Activated naive CD8-positive, alpha-beta T cell (primary cell): Measurements from ENCODE around the gene C1orf216.
"Not testable (repeated sequence)": the region's sequence is repeated elsewhere in the genome, so short reads cannot be mapped to it uniquely, and the experiment has no call there.

Source experiments
- H3K27ac Mint-ChIP-seq: one replicate; pipeline ENCODE4 v1.8.0; 2021; ENCODE audit warnings: mixed read lengths
- H3K27me3 Mint-ChIP-seq: one replicate; pipeline ENCODE4 v1.8.0; 2021; ENCODE audit warnings: mixed read lengths
- H3K36me3 Mint-ChIP-seq: one replicate; pipeline ENCODE4 v1.8.0; 2021; ENCODE audit warnings: mixed read lengths
- H3K4me1 Mint-ChIP-seq: one replicate; pipeline ENCODE4 v1.8.0; 2021; ENCODE audit warnings: low read depth, mixed read lengths
- H3K4me3 Mint-ChIP-seq: one replicate; pipeline ENCODE4 v1.8.0; 2021; ENCODE audit warnings: mild to moderate bottlenecking, mixed read lengths
- H3K9me3 Mint-ChIP-seq: one replicate; pipeline ENCODE4 v1.8.0; 2021; ENCODE audit warnings: low read depth, mixed read lengths

C1orf216 gene

GRCh38 chr1:35715568-35716002 is 3.1 kb downstream of the C1orf216 start:
- Mint-ChIP-seq H3K36me3 (peaks cover 6% of the 10 kb centered on the region), H3K9me3 (no peaks in the 10 kb centered on the region), H3K27me3 (no peaks in the 10 kb centered on the region), H3K27ac (no peak overlapping the region), H3K4me1 (peaks cover 29% of the 10 kb centered on the region), H3K4me3 (peak overlapping the region; percentile 73)

GRCh38 chr1:35714921-35715567 is 3.6 kb downstream of the C1orf216 start:
- Mint-ChIP-seq H3K27ac (no peak overlapping the region), H3K4me3 (peak overlapping the region; percentile 73), H3K4me1 (peaks cover 29% of the 10 kb centered on the region), H3K36me3 (peaks cover 6% of the 10 kb centered on the region), H3K9me3 (no peaks in the 10 kb centered on the region), H3K27me3 (no peaks in the 10 kb centered on the region)

- not testable (repeated sequence) for H3K27ac Mint-ChIP-seq, H3K9me3 Mint-ChIP-seq, H3K36me3 Mint-ChIP-seq, H3K4me3 Mint-ChIP-seq
- Mint-ChIP-seq H3K4me1 (peaks cover 26% of the 10 kb centered on the region), H3K27me3 (peaks cover 17% of the 10 kb centered on the region)
Measured at GRCh38 chr1:35711098-35711497, 7.6 kb downstream of the C1orf216 start.

- Mint-ChIP-seq H3K36me3 (no peaks in the 10 kb centered on the region), H3K27ac (no peak overlapping the region), H3K9me3 (no peaks in the 10 kb centered on the region), H3K4me1 (peaks cover 18% of the 10 kb centered on the region), H3K4me3 (peak overlapping the region; percentile 76), H3K27me3 (peaks cover 27% of the 10 kb centered on the region)
Measured at GRCh38 chr1:35708952-35709351, 9.7 kb downstream of the C1orf216 start.

GRCh38 chr1:35708441-35708921 is 10.2 kb downstream of the C1orf216 start:
- Mint-ChIP-seq H3K4me1 (peaks cover 18% of the 10 kb centered on the region), H3K4me3 (peak overlapping the region; percentile 76), H3K27me3 (peaks cover 27% of the 10 kb centered on the region), H3K27ac (no peak overlapping the region), H3K36me3 (no peaks in the 10 kb centered on the region), H3K9me3 (no peaks in the 10 kb centered on the region)

- peaks cover 18% of the 10 kb centered on the region for H3K4me1 Mint-ChIP-seq
- H3K4me3 Mint-ChIP-seq, result peak overlapping the region; percentile 89
- peaks cover 27% of the 10 kb centered on the region for H3K27me3 Mint-ChIP-seq
- H3K27ac Mint-ChIP-seq, result no peak overlapping the region
- no peaks in the 10 kb centered on the region for H3K9me3 Mint-ChIP-seq
- no peaks in the 10 kb centered on the region for H3K36me3 Mint-ChIP-seq
Measured at GRCh38 chr1:35707601-35708440, 10.9 kb downstream of the C1orf216 start.

- Mint-ChIP-seq H3K4me1 (peaks cover 18% of the 10 kb centered on the region), H3K27me3 (peaks cover 30% of the 10 kb centered on the region), H3K27ac (no peak overlapping the region), H3K9me3 (no peaks in the 10 kb centered on the region), H3K36me3 (no peaks in the 10 kb centered on the region), H3K4me3 (peak overlapping the region; percentile 89)
Measured at GRCh38 chr1:35706846-35707600, 11.7 kb downstream of the C1orf216 start.

- no peaks in the 10 kb centered on the region for H3K36me3 Mint-ChIP-seq
- no peak overlapping the region for H3K4me3 Mint-ChIP-seq
- peaks cover 8% of the 10 kb centered on the region for H3K4me1 Mint-ChIP-seq
- no peaks in the 10 kb centered on the region for H3K9me3 Mint-ChIP-seq
- H3K27ac Mint-ChIP-seq, result no peak overlapping the region
- H3K27me3 Mint-ChIP-seq, result peaks cover 39% of the 10 kb centered on the region
Measured at GRCh38 chr1:35702508-35702907, 16.2 kb downstream of the C1orf216 start.

- not testable (repeated sequence) for H3K9me3 Mint-ChIP-seq, H3K27ac Mint-ChIP-seq, H3K4me3 Mint-ChIP-seq, H3K4me1 Mint-ChIP-seq, H3K36me3 Mint-ChIP-seq
- peaks cover 30% of the 10 kb centered on the region for H3K27me3 Mint-ChIP-seq
Measured at GRCh38 chr1:35699152-35699551, 19.5 kb downstream of the C1orf216 start.

GRCh38 chr1:35692317-35692716 is 26.4 kb downstream of the C1orf216 start:
- Mint-ChIP-seq H3K36me3 (no peaks in the 10 kb centered on the region), H3K9me3 (no peaks in the 10 kb centered on the region), H3K27me3 (peaks cover 6% of the 10 kb centered on the region), H3K27ac (no peak overlapping the region), H3K4me1 (no peaks in the 10 kb centered on the region), H3K4me3 (no peak overlapping the region)

- Mint-ChIP-seq H3K4me3 (no peak overlapping the region), H3K4me1 (no peaks in the 10 kb centered on the region)
Measured at GRCh38 chr1:35691571-35692220, 27.0 kb downstream of the C1orf216 start.

GRCh38 chr1:35691080-35691479 is 27.6 kb downstream of the C1orf216 start:
- Mint-ChIP-seq H3K36me3 (no peaks in the 10 kb centered on the region), H3K4me1 (no peaks in the 10 kb centered on the region), H3K9me3 (no peaks in the 10 kb centered on the region), H3K27ac (no peak overlapping the region), H3K4me3 (no peak overlapping the region), H3K27me3 (peaks cover 4% of the 10 kb centered on the region)

More at GRCh38 chr1:35691571-35692220, 27.0 kb downstream of the C1orf216 start:
- no peaks in the 10 kb centered on the region for H3K36me3 Mint-ChIP-seq
- no peaks in the 10 kb centered on the region for H3K9me3 Mint-ChIP-seq
- no peak overlapping the region for H3K27ac Mint-ChIP-seq
- peaks cover 6% of the 10 kb centered on the region for H3K27me3 Mint-ChIP-seq

GRCh38 chr1:35690103-35690502 is 28.6 kb downstream of the C1orf216 start:
- not testable (repeated sequence) for H3K36me3 Mint-ChIP-seq, H3K4me1 Mint-ChIP-seq, H3K27ac Mint-ChIP-seq, H3K4me3 Mint-ChIP-seq, H3K9me3 Mint-ChIP-seq, H3K27me3 Mint-ChIP-seq

GRCh38 chr1:35688161-35688560 is 30.5 kb downstream of the C1orf216 start:
- Mint-ChIP-seq H3K27me3 (peaks cover 5% of the 10 kb centered on the region), H3K9me3 (no peaks in the 10 kb centered on the region), H3K4me1 (no peaks in the 10 kb centered on the region), H3K27ac (no peak overlapping the region), H3K36me3 (no peaks in the 10 kb centered on the region), H3K4me3 (no peak overlapping the region)
